Activated CD4-positive, alpha-beta T cell treated with anti-CD3 and anti-CD28 coated beads, Interleukin-2, amount 10 ng/mL, durations not matched to agents 7 days and 5 days (primary cell): ENCODE results near the gene TNFRSF1B. TPM values are rescaled to one million over a fixed set of nuclear protein-coding genes. Genes with fewer than 3 reads are reported as not detected.
A peak's percentile ranks its signal among the peaks of the same experiment; 100 is the strongest.

Source experiments
- CTCF ChIA-PET: fragments of 350-600 bp; sonication (Branson Sonifier 250); formaldehyde crosslinking; loops from one replicate; lab custom pipeline; 2021; ENCODE audit warnings: antibody characterized with exemption; lab: Charles Lee
- POLR2A ChIA-PET: fragments of 350-600 bp; sonication (Branson Sonifier 250); formaldehyde crosslinking; loops from one replicate; lab custom pipeline; 2021; ENCODE audit warnings: antibody characterized with exemption; lab: Charles Lee
- DNase-seq: peaks from one replicate; pipeline ENCODE4 v3.0.0-alpha.2; 2020
- H3K27ac Mint-ChIP-seq: one replicate; pipeline ENCODE4 v1.8.0; 2021; ENCODE audit warnings: mild to moderate bottlenecking, moderate library complexity, mixed read lengths
- H3K27me3 Mint-ChIP-seq: one replicate; pipeline ENCODE4 v1.8.0; 2021; ENCODE audit warnings: mixed read lengths
- H3K36me3 Mint-ChIP-seq: one replicate; pipeline ENCODE4 v1.8.0; 2021; ENCODE audit warnings: low read depth, mixed read lengths
- H3K4me1 Mint-ChIP-seq: one replicate; pipeline ENCODE4 v1.8.0; 2021; ENCODE audit warnings: mixed read lengths
- H3K4me3 Mint-ChIP-seq: one replicate; pipeline ENCODE4 v1.8.0; 2021; ENCODE audit warnings: mild to moderate bottlenecking, moderate library complexity, mixed read lengths
- H3K9me3 Mint-ChIP-seq: one replicate; pipeline ENCODE4 v1.8.0; 2021; ENCODE audit warnings: mixed read lengths
- total RNA-seq, 2 experiments: library from RNA; stranded (reverse); gene quantifications; one replicate each; pipeline ENCODE4 v1.2.3, GENCODE V29; 2021

The TNFRSF1B gene
- total RNA-seq, 2 experiments from 2014 or later, result 167 to 190 TPM

- Mint-ChIP-seq H3K27ac (peak overlapping the region; percentile 97), H3K4me1 (peaks cover 93% of the 10 kb centered on the region)
- POLR2A ChIA-PET, result no interaction called here
These were observed 6.9 kb downstream of the TNFRSF1B start for GRCh38 chr1:12173631-12174121.

DNA sequence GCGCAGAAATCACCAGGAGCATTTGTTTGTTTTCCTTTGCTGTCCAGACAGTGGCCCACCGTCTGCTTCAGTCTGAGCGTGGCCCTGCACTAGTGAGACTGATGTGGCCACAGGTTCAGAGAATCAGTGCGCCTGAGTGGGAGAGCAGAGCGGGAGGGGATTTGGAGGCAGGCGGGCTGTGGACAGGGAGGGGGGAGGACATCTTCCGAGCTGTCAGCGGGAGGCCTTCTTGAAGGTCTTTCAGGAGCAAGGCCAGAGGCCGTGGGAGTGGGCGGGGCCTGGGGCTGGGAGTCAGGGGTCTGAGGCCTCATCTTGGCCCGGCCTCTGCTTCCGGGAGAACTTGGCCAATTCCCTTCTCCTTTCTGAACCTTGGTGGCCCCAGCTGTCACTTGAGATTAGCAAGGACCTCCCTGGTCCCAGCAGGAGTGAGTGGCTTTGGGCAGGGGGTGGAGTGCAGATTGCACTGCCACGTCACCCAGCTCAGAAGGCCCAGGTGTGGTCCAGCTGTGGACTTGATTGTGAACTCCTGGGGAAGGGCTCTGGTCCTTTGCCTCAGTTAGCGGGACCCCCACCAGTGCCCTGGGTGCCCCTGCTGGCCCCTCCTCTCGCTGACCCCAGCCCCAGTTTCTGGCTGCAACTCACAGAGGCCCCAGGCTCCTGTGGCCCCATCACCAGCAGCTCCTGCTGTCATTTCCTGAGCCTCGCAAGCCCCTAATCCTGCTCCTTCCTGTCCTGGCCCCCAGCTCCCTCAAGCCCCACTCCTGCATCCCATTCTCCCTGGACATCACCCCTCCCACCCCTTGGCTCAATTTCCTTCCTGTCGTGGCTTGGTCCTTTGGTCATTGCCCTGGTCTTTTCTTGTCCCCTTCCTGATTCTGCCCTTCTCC lies 8.4 kb downstream of the TNFRSF1B start:
- H3K27me3 Mint-ChIP-seq, result no peaks in the 10 kb centered on the region
- no peak for DNase-seq
- H3K36me3 Mint-ChIP-seq, result peaks cover 52% of the 10 kb centered on the region
- H3K4me1 Mint-ChIP-seq, result peaks cover 93% of the 10 kb centered on the region
- H3K4me3 Mint-ChIP-seq, result peak overlapping the region; percentile 72
- peak overlapping the region; percentile 97 for H3K27ac Mint-ChIP-seq
- no peaks in the 10 kb centered on the region for H3K9me3 Mint-ChIP-seq
- ChIA-PET POLR2A (no interaction called here), CTCF (interaction anchor here (0.7 to 4.9 kb wide), 3 partner anchors 25 to 67 kb away, joined by 3 to 27 read pairs (median 6); no protein-coding TSS in a partner anchor)

More at GRCh38 chr1:12173631-12174121, 6.9 kb downstream of the TNFRSF1B start:
- Mint-ChIP-seq H3K27me3 (no peaks in the 10 kb centered on the region), H3K4me3 (peak overlapping the region; percentile 72), H3K9me3 (no peaks in the 10 kb centered on the region), H3K36me3 (peaks cover 56% of the 10 kb centered on the region)
- DNase-seq, result peak; percentile 93
- CTCF ChIA-PET, result interaction anchor here (0.8 to 1.7 kb wide), 3 partner anchors 11 to 49 kb away, joined by 3 to 5 read pairs (median 5); no protein-coding TSS in a partner anchor

DNA sequence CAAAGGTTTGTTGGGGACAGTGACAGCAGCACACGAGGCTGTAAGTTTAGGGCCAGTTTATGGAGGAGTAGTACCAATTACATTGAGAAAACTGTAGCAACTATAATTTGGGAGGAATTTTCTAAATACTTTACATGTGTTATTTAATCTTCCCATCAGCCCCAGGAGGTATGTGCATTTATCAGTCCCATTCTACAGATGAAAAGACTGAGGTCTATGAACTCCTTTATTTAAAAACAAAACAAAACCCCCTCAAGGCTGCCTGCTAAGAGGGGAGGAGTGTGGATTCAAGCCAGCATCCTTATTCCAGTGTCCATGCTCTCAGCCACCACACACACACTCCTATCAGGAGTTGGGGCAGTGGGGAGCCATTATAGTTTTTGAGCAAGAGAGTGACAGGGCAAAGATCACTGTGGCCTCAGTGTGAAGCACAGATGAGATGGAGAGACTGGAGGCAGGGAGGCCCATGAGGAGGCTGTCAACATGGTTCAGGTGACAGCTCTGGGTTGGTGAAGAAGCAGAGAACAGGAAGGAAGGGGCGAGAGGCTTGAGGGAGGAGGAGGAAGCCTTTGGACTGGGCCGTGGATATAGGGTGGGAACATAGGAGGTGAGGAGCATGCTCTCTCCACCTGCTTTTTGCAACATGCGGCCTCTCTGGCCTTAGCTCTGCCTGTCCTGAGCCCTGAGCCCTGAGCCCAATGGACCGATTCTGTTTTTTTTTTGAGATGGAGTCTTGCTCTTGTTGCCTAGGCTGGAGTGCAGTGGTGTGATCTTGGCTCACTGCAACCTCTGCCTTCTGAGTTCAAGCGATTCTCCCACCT lies 9.7 kb downstream of the TNFRSF1B start:
- H3K4me3 Mint-ChIP-seq, result peak overlapping the region; percentile 41
- peaks cover 42% of the 10 kb centered on the region for H3K36me3 Mint-ChIP-seq
- peak overlapping the region; percentile 89 for H3K27ac Mint-ChIP-seq
- ChIA-PET CTCF (interaction anchor here (0.7 to 4.9 kb wide), 11 partner anchors 8 to 196 kb away, joined by 3 to 27 read pairs (median 8); partner anchors contain the start of gene MFN2), POLR2A (no interaction called here)
- no peaks in the 10 kb centered on the region for H3K27me3 Mint-ChIP-seq
- H3K9me3 Mint-ChIP-seq, result no peaks in the 10 kb centered on the region
- peaks cover 88% of the 10 kb centered on the region for H3K4me1 Mint-ChIP-seq
- DNase-seq, result no peak

- Mint-ChIP-seq H3K27me3 (no peaks in the 10 kb centered on the region), H3K36me3 (peaks cover 34% of the 10 kb centered on the region), H3K4me1 (peaks cover 87% of the 10 kb centered on the region), H3K9me3 (no peaks in the 10 kb centered on the region), H3K27ac (peak overlapping the region; percentile 92), H3K4me3 (peak overlapping the region; percentile 63)
- ChIA-PET CTCF (interaction anchor here (0.8 to 4.9 kb wide), 17 partner anchors 9 to 404 kb away, joined by 3 to 27 read pairs (median 6); partner anchors contain the start of genes MFN2 and TNFRSF1B), POLR2A (interaction anchor here (1.4 kb wide), 1 partner anchor 27 kb away, joined by 5 read pairs; no protein-coding TSS in a partner anchor)
- DNase-seq, result peak; percentile 32
These were observed 10.6 kb downstream of the TNFRSF1B start for GRCh38 chr1:12177156-12177998.

DNA sequence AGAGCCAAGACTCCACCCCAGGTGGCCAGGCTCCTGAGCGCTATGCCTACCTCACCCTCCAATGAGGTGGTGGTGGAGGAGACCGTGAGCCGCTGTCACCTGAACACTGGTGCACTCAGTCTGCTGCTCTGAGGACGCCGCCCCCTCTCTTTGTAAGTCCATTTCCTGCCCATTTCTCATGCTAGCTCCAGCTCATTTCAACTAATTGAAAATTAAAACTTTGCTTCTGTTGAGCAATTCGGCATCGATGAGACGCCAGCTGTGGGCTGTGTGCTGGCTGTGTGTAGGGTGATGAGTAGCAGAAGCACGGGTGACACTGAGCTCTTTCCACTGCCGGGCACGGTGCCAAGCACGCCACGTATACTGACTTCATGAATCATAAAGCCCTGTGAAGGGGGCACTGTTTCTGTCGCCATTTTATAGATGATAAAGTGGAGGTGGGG lies 11.2 kb downstream of the TNFRSF1B start:
- Mint-ChIP-seq H3K4me1 (peaks cover 86% of the 10 kb centered on the region), H3K9me3 (no peaks in the 10 kb centered on the region), H3K27me3 (no peaks in the 10 kb centered on the region), H3K27ac (peak overlapping the region; percentile 92), H3K36me3 (peaks cover 33% of the 10 kb centered on the region), H3K4me3 (peak overlapping the region; percentile 63)
- DNase-seq, result peak; percentile 84
- ChIA-PET CTCF (interaction anchor here (1.0 to 4.9 kb wide), 16 partner anchors 10 to 403 kb away, joined by 3 to 27 read pairs (median 6); partner anchors contain the start of genes MFN2 and TNFRSF1B), POLR2A (interaction anchor here (1.4 kb wide), 1 partner anchor 27 kb away, joined by 5 read pairs; no protein-coding TSS in a partner anchor)

- H3K27me3 Mint-ChIP-seq, result no peaks in the 10 kb centered on the region
- H3K4me1 Mint-ChIP-seq, result peaks cover 81% of the 10 kb centered on the region
- no peaks in the 10 kb centered on the region for H3K9me3 Mint-ChIP-seq
- peak overlapping the region; percentile 92 for H3K27ac Mint-ChIP-seq
- POLR2A ChIA-PET, result interaction anchor here (1.4 kb wide), 1 partner anchor 28 kb away, joined by 5 read pairs; no protein-coding TSS in a partner anchor
- H3K36me3 Mint-ChIP-seq, result peaks cover 33% of the 10 kb centered on the region
- CTCF ChIA-PET, result interaction anchor here (1.1 to 4.9 kb wide), 12 partner anchors 9 to 91 kb away, joined by 3 to 27 read pairs (median 8); partner anchors contain the start of gene TNFRSF1B
- DNase-seq, result no peak
- peak overlapping the region; percentile 63 for H3K4me3 Mint-ChIP-seq
These were observed 11.7 kb downstream of the TNFRSF1B start for GRCh38 chr1:12178511-12178910.

GRCh38 chr1:12179111-12179519 lies 12.3 kb downstream of the TNFRSF1B start:
- H3K27me3 Mint-ChIP-seq, result no peaks in the 10 kb centered on the region
- peak overlapping the region; percentile 92 for H3K27ac Mint-ChIP-seq
- peaks cover 33% of the 10 kb centered on the region for H3K36me3 Mint-ChIP-seq
- POLR2A ChIA-PET, result interaction anchor here (1.4 kb wide), 1 partner anchor 29 kb away, joined by 5 read pairs; no protein-coding TSS in a partner anchor
- DNase-seq, result peak; percentile 84
- peaks cover 80% of the 10 kb centered on the region for H3K4me1 Mint-ChIP-seq
- H3K4me3 Mint-ChIP-seq, result peak overlapping the region; percentile 63
- no peaks in the 10 kb centered on the region for H3K9me3 Mint-ChIP-seq
- CTCF ChIA-PET, result interaction anchor here (1.0 to 4.9 kb wide), 8 partner anchors 9 to 54 kb away, joined by 3 to 27 read pairs (median 11); partner anchors contain the start of gene TNFRSF1B

DNA sequence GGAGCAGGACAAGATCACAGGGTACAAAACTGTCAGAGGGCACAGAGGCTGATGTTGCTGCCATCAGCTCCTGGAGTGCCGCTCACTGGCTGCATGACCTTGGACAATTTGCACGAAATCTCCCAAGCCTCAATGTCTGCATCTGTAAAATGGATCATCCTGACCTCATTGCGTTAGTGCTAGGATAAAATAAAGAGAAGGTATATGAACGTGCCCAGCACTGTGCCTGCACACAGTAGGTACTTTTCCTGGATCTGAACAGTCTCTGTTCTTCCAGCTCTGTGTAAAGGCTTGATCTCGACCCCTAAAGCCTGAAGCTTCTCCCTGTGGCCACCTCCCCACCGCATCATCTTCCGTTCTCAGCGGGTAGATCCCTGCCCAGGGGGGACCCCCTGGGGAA lies 12.9 kb downstream of the TNFRSF1B start:
- Mint-ChIP-seq H3K27me3 (no peaks in the 10 kb centered on the region), H3K4me3 (no peak overlapping the region), H3K9me3 (no peaks in the 10 kb centered on the region), H3K4me1 (peaks cover 76% of the 10 kb centered on the region), H3K27ac (peak overlapping the region; percentile 92), H3K36me3 (peaks cover 33% of the 10 kb centered on the region)
- DNase-seq, result no peak
- ChIA-PET POLR2A (no interaction called here), CTCF (interaction anchor here (1.0 to 4.5 kb wide), 5 partner anchors 8 to 38 kb away, joined by 3 to 26 read pairs (median 7); no protein-coding TSS in a partner anchor)

- Mint-ChIP-seq H3K27me3 (no peaks in the 10 kb centered on the region), H3K27ac (peak overlapping the region; percentile 64), H3K4me3 (no peak overlapping the region), H3K36me3 (peaks cover 30% of the 10 kb centered on the region), H3K9me3 (no peaks in the 10 kb centered on the region), H3K4me1 (peaks cover 69% of the 10 kb centered on the region)
- ChIA-PET CTCF (interaction anchor here (1.0 to 4.5 kb wide), 2 partner anchors 8 to 16 kb away, joined by 5 to 26 read pairs; no protein-coding TSS in a partner anchor), POLR2A (no interaction called here)
- DNase-seq, result no peak
These were observed 13.5 kb downstream of the TNFRSF1B start for GRCh38 chr1:12180315-12180714.

DNA sequence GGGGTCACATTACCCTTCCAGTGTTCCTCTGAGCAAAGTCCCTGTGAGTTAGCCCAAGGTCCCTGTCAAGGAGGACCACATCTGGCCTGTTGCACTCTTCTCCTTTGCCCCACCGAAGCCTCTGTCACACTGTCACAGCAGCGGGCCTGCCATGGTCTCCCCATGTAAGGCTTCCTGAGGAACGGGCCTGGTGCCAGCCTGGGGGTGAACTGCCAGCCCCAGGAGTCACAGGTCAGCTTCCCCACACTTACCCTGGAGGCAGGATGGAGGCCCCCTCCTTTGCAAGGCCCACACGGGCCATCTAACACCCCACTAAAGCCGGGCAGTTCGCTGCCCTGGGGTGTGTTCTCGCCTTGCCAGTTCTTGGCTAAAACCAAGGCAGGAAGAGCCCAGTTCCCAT lies 14.1 kb downstream of the TNFRSF1B start:
- no peak overlapping the region for H3K4me3 Mint-ChIP-seq
- ChIA-PET POLR2A (no interaction called here), CTCF (interaction anchor here (1.0 kb wide), 1 partner anchor 16 kb away, joined by 5 read pairs; no protein-coding TSS in a partner anchor)

DNA sequence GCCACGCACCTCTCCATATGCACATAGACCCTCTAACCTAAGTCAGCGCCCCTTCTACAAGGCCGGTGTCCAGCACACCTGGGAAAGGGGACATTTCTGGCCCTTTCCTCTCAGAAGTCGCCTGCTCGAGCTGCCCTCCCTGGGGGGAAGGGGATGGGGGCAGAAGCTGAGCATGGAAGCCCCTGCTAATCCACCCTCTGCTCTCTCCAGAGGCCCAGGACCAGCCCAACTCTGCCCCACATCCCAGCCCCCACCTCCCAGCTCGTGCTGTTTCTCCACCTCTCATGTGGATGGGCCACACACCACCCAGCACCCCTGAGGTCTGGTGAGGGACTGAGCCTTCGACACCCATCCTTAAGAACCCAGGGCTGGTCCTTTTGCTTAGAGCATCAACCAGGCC lies 14.8 kb downstream of the TNFRSF1B start:
- peaks cover 59% of the 10 kb centered on the region for H3K4me1 Mint-ChIP-seq
- ChIA-PET POLR2A (no interaction called here), CTCF (interaction anchor here (2.1 kb wide), 1 partner anchor 56 kb away, joined by 11 read pairs; no protein-coding TSS in a partner anchor)
- no peaks in the 10 kb centered on the region for H3K9me3 Mint-ChIP-seq
- H3K27ac Mint-ChIP-seq, result peak overlapping the region; percentile 41
- H3K4me3 Mint-ChIP-seq, result no peak overlapping the region
- peaks cover 20% of the 10 kb centered on the region for H3K36me3 Mint-ChIP-seq
- H3K27me3 Mint-ChIP-seq, result no peaks in the 10 kb centered on the region
- DNase-seq, result no peak

More for the DNA sequence above, 14.1 kb downstream of the TNFRSF1B start:
- H3K4me1 Mint-ChIP-seq, result peaks cover 64% of the 10 kb centered on the region
- peaks cover 25% of the 10 kb centered on the region for H3K36me3 Mint-ChIP-seq
- no peaks in the 10 kb centered on the region for H3K9me3 Mint-ChIP-seq
- H3K27ac Mint-ChIP-seq, result peak overlapping the region; percentile 13
- H3K27me3 Mint-ChIP-seq, result no peaks in the 10 kb centered on the region
- no peak for DNase-seq
